ENCODE measurements around the gene MEP1A.
"Not testable (repeated sequence)": the region's sequence is repeated elsewhere in the genome, so short reads cannot be mapped to it uniquely, and the experiment has no call there.

The MEP1A gene

GRCh38 chr6:46793138-46793537, at the start of gene MEP1A:
TSS of gene MEP1A (plus strand) at chr6:46793389. CDS start at chr6:46793399, 10 bp downstream.
- no peak for DNase-seq (ENCODE audit: low read depth)

- DNase-seq (ENCODE audit: low read depth) = no peak
Observed at GRCh38 chr6:46743425-46744158, 49.6 kb upstream of the MEP1A start.

- DNase-seq (ENCODE audit: low read depth) = not testable (repeated sequence)
Observed at GRCh38 chr6:46744159-46744725, 48.9 kb upstream of the MEP1A start.

- DNase-seq (ENCODE audit: low read depth) = no peak
Observed at GRCh38 chr6:46745973-46746372, 47.2 kb upstream of the MEP1A start.

GRCh38 chr6:46746696-46747095, 46.5 kb upstream of the MEP1A start, which contains the start of gene ANKRD66:
TSS of gene ANKRD66 (plus strand) at chr6:46746933. CDS start at chr6:46751949, 5,016 bp downstream.
- DNase-seq (ENCODE audit: low read depth) = no peak

GRCh38 chr6:46748940-46749503, 44.2 kb upstream of the MEP1A start:
- DNase-seq (ENCODE audit: low read depth) = no peak

- no peak for DNase-seq (ENCODE audit: low read depth)
Observed at GRCh38 chr6:46749731-46750130, 43.5 kb upstream of the MEP1A start.

GRCh38 chr6:46751658-46752057, 41.5 kb upstream of the MEP1A start:
- DNase-seq (ENCODE audit: low read depth) = no peak

GRCh38 chr6:46755865-46756264, 37.3 kb upstream of the MEP1A start:
- no peak for DNase-seq (ENCODE audit: low read depth)

- DNase-seq (ENCODE audit: low read depth) = no peak
Observed at GRCh38 chr6:46756469-46757213, 36.5 kb upstream of the MEP1A start.

GRCh38 chr6:46757214-46757596, 36.0 kb upstream of the MEP1A start:
- no peak for DNase-seq (ENCODE audit: low read depth)

- DNase-seq (ENCODE audit: low read depth) = no peak
Observed at GRCh38 chr6:46758960-46759753, 34.0 kb upstream of the MEP1A start.

GRCh38 chr6:46760925-46761324, 32.3 kb upstream of the MEP1A start:
- DNase-seq (ENCODE audit: low read depth) = no peak

GRCh38 chr6:46763466-46763865, 29.7 kb upstream of the MEP1A start:
- DNase-seq (ENCODE audit: low read depth) = no peak

- not testable (repeated sequence) for DNase-seq (ENCODE audit: low read depth)
Observed at GRCh38 chr6:46764280-46764679, 28.9 kb upstream of the MEP1A start.

GRCh38 chr6:46764961-46765360, 28.2 kb upstream of the MEP1A start:
- no peak for DNase-seq (ENCODE audit: low read depth)

- no peak for DNase-seq (ENCODE audit: low read depth)
Observed at GRCh38 chr6:46772016-46772415, 21.2 kb upstream of the MEP1A start.

GRCh38 chr6:46772762-46773161, 20.4 kb upstream of the MEP1A start:
- DNase-seq (ENCODE audit: low read depth) = no peak

GRCh38 chr6:46773201-46773855, 19.9 kb upstream of the MEP1A start:
- DNase-seq (ENCODE audit: low read depth) = no peak

GRCh38 chr6:46774736-46775135, 18.5 kb upstream of the MEP1A start:
- not testable (repeated sequence) for DNase-seq (ENCODE audit: low read depth)

GRCh38 chr6:46776070-46776712, 17.0 kb upstream of the MEP1A start:
- no peak for DNase-seq (ENCODE audit: low read depth)

Measured in CMK (cell line).